Measurements from ENCODE around the gene PRR5L.
"Not testable (repeated sequence)": the region's sequence is repeated elsewhere in the genome, so short reads cannot be mapped to it uniquely, and the experiment has no call there.

DNA sequence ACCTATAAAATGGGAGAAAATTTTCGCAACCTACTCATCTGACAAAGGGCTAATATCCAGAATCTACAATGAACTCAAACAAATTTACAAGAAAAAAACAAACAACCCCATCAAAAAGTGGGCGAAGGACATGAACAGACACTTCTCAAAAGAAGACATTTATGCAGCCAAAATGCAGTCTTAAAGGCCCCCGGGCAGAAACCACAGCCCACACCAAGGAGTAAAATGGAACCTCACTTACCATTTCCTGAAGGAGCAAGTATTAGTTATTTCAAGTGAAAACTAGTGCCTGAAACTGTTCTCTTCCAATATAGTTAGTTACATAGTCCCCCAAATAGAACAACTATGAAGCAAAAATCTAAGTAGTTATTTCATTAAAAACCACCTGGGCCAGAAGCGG, 187.0 kb downstream of the PRR5L start:
- TF ChIP-seq, protein P1, sequence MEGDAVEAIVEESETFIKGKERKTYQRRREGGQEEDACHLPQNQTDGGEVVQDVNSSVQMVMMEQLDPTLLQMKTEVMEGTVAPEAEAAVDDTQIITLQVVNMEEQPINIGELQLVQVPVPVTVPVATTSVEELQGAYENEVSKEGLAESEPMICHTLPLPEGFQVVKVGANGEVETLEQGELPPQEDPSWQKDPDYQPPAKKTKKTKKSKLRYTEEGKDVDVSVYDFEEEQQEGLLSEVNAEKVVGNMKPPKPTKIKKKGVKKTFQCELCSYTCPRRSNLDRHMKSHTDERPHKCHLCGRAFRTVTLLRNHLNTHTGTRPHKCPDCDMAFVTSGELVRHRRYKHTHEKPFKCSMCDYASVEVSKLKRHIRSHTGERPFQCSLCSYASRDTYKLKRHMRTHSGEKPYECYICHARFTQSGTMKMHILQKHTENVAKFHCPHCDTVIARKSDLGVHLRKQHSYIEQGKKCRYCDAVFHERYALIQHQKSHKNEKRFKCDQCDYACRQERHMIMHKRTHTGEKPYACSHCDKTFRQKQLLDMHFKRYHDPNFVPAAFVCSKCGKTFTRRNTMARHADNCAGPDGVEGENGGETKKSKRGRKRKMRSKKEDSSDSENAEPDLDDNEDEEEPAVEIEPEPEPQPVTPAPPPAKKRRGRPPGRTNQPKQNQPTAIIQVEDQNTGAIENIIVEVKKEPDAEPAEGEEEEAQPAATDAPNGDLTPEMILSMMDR (IDR thresholded peaks at IDR 0.05; ENCODE audit: low read depth, low read length, poor library complexity, severe bottlenecking): not testable (repeated sequence)
- TF ChIP-seq EZH2phosphoT487 (IDR thresholded peaks at IDR 0.05; ENCODE audit: borderline replicate concordance, low read length): not testable (repeated sequence)
